Karpas-422 (cell line): ENCODE measurements around the gene BLMH. TPM values are rescaled to one million over a fixed set of nuclear protein-coding genes. Genes with fewer than 3 reads are reported as not detected.

Experiments used
- DNase-seq: peaks from one replicate; pipeline ENCODE4 v3.0.0-alpha.2; 2015
- H2AFZ ChIP-seq: fragments of 200-600 bp; sonication (generic); 2 replicates; pipeline ENCODE4 v1.6.1; 2014; ENCODE audit warnings: antibody characterized with exemption, low read length, mixed read lengths
- H3K27ac ChIP-seq: fragments of 200-600 bp; sonication (generic); 2 replicates; pipeline ENCODE4 v1.5.1; 2014; ENCODE audit warnings: mild to moderate bottlenecking, low read length, moderate library complexity
- H3K27me3 ChIP-seq: fragments of 200-600 bp; sonication (generic); 2 replicates; pipeline ENCODE4 v1.6.1; 2014; ENCODE audit warnings: low read length, mixed read lengths
- H3K36me3 ChIP-seq: fragments of 200-600 bp; sonication (generic); 2 replicates; pipeline ENCODE4 v1.6.1; 2014; ENCODE audit warnings: low read length, mixed read lengths; ENCODE audit not compliant: insufficient read depth
- H3K4me1 ChIP-seq: fragments of 200-600 bp; sonication (generic); 2 replicates; pipeline ENCODE4 v1.6.1; 2014; ENCODE audit warnings: mild to moderate bottlenecking, low read length, mixed read lengths
- H3K4me2 ChIP-seq: fragments of 200-600 bp; sonication (generic); 2 replicates; pipeline ENCODE4 v1.6.1; 2014; ENCODE audit warnings: low read length, low read depth, mild to moderate bottlenecking; ENCODE audit not compliant: poor library complexity, severe bottlenecking
- H3K4me3 ChIP-seq: fragments of 200-600 bp; sonication (generic); 2 replicates; pipeline ENCODE4 v1.5.1; 2014; ENCODE audit warnings: mild to moderate bottlenecking, antibody characterized with exemption, low read length, mixed read lengths
- H3K79me2 ChIP-seq: fragments of 200-600 bp; sonication (generic); 2 replicates; pipeline ENCODE4 v1.6.1; 2014; ENCODE audit warnings: mild to moderate bottlenecking, low read length, mixed read lengths
- H3K9ac ChIP-seq: fragments of 200-600 bp; sonication (generic); 2 replicates; pipeline ENCODE4 v1.6.0; 2014; ENCODE audit warnings: low read length
- H3K9me2 ChIP-seq: fragments of 200-600 bp; sonication (generic), shearing (Covaris generic); replicated peaks from 2 replicates; pipeline ENCODE4 v1.6.0; 2014; ENCODE audit warnings: mild to moderate bottlenecking, low read length, moderate library complexity; ENCODE audit not compliant: insufficient read depth
- H3K9me3 ChIP-seq: fragments of 300-700, 200-600 bp; sonication (generic); 2 replicates; pipeline ENCODE4 v1.6.1; 2014; ENCODE audit warnings: low read length, mixed read lengths
- H4K20me1 ChIP-seq: fragments of 200-600 bp; sonication (generic); 2 replicates; pipeline ENCODE4 v1.6.1; 2014; ENCODE audit warnings: mild to moderate bottlenecking, antibody characterized with exemption, low read length, low read depth; ENCODE audit not compliant: insufficient read depth
- total RNA-seq: library from RNA; depleted of rRNA; stranded (reverse); fragments of >200 nt; shearing (Covaris generic); gene quantifications from 2 replicates; pipeline ENCODE4 v1.2.3, GENCODE V29; 2014; ENCODE audit warnings: low replicate concordance

Gene BLMH
- total RNA-seq, 1 experiment from 2014 or later = 47.5 TPM

GRCh38 chr17:30332057-30332542 is 40.4 kb upstream of the BLMH start:
- Histone ChIP-seq H3K79me2 (no peaks in the 10 kb centered on the region), H3K27ac (peak overlapping the region; percentile 89), H3K9me3 (no peaks in the 10 kb centered on the region), H3K4me1 (peaks cover 25% of the 10 kb centered on the region), H3K36me3 (no peaks in the 10 kb centered on the region), H3K4me2 (peak overlapping the region; percentile 67), H3K9me2 (no peaks in the 10 kb centered on the region), H3K9ac (peak overlapping the region; percentile 43), H2AFZ (peak overlapping the region; percentile 49), H3K4me3 (peak overlapping the region; percentile 31; the same call in 1 of the 2 replicates), H3K27me3 (no peaks in the 10 kb centered on the region), H4K20me1 (no peaks in the 10 kb centered on the region)
- peak; percentile 76 for DNase-seq

GRCh38 chr17:30326809-30327208 is 35.1 kb upstream of the BLMH start:
- peak overlapping the region; percentile 52 for H2AFZ ChIP-seq
- peak overlapping the region; percentile 74 for H3K4me2 ChIP-seq
- no peak overlapping the region for H3K9ac ChIP-seq
- peak overlapping the region; percentile 97 for H3K27ac ChIP-seq
- no peaks in the 10 kb centered on the region for H3K79me2 ChIP-seq
- DNase-seq = no peak
- H3K9me3 ChIP-seq = no peaks in the 10 kb centered on the region
- no peak overlapping the region for H3K4me3 ChIP-seq
- H4K20me1 ChIP-seq = no peaks in the 10 kb centered on the region
- no peaks in the 10 kb centered on the region for H3K36me3 ChIP-seq
- no peaks in the 10 kb centered on the region for H3K9me2 ChIP-seq
- H3K4me1 ChIP-seq = peaks cover 59% of the 10 kb centered on the region
- no peaks in the 10 kb centered on the region for H3K27me3 ChIP-seq

- H3K4me3 ChIP-seq = peak overlapping the region; percentile 36; the same call in 1 of the 2 replicates
- H4K20me1 ChIP-seq = no peaks in the 10 kb centered on the region
- no peaks in the 10 kb centered on the region for H3K9me3 ChIP-seq
- 0 out of 2 replicates have a peak overlapping the region, but pooled peaks have one; percentile 90 for H2AFZ ChIP-seq
- H3K9me2 ChIP-seq = no peaks in the 10 kb centered on the region
- peak; percentile 49 for DNase-seq
- no peaks in the 10 kb centered on the region for H3K27me3 ChIP-seq
- peak overlapping the region; percentile 74 for H3K4me2 ChIP-seq
- peak overlapping the region; percentile 63 for H3K9ac ChIP-seq
- H3K36me3 ChIP-seq = no peaks in the 10 kb centered on the region
- H3K79me2 ChIP-seq = no peaks in the 10 kb centered on the region
- peaks cover 68% of the 10 kb centered on the region for H3K4me1 ChIP-seq
- peak overlapping the region; percentile 97 for H3K27ac ChIP-seq
These were observed 33.0 kb upstream of the BLMH start for GRCh38 chr17:30324723-30325122.

- H3K4me2 ChIP-seq = peak overlapping the region; percentile 74
- H4K20me1 ChIP-seq = no peaks in the 10 kb centered on the region
- peak overlapping the region; percentile 63 for H3K9ac ChIP-seq
- peak overlapping the region; percentile 54 for H3K4me3 ChIP-seq
- H2AFZ ChIP-seq = no peak overlapping the region
- H3K9me3 ChIP-seq = no peaks in the 10 kb centered on the region
- H3K27ac ChIP-seq = peak overlapping the region; percentile 97
- H3K79me2 ChIP-seq = no peaks in the 10 kb centered on the region
- peaks cover 73% of the 10 kb centered on the region for H3K4me1 ChIP-seq
- no peaks in the 10 kb centered on the region for H3K9me2 ChIP-seq
- H3K36me3 ChIP-seq = no peaks in the 10 kb centered on the region
- no peaks in the 10 kb centered on the region for H3K27me3 ChIP-seq
- DNase-seq = peak; percentile 92
These were observed 32.2 kb upstream of the BLMH start for GRCh38 chr17:30323895-30324319.

GRCh38 chr17:30323262-30323894 is 31.6 kb upstream of the BLMH start:
- Histone ChIP-seq H3K79me2 (no peaks in the 10 kb centered on the region), H3K4me1 (peaks cover 78% of the 10 kb centered on the region), H4K20me1 (no peaks in the 10 kb centered on the region), H3K4me3 (peak overlapping the region; percentile 54), H3K9me3 (no peaks in the 10 kb centered on the region), H3K9me2 (no peaks in the 10 kb centered on the region), H3K27ac (peak overlapping the region; percentile 97), H3K4me2 (peak overlapping the region; percentile 74), H2AFZ (no peak overlapping the region), H3K9ac (peak overlapping the region; percentile 63), H3K36me3 (no peaks in the 10 kb centered on the region), H3K27me3 (no peaks in the 10 kb centered on the region)
- DNase-seq = peak; percentile 96

- Histone ChIP-seq H3K4me1 (peaks cover 82% of the 10 kb centered on the region), H4K20me1 (no peaks in the 10 kb centered on the region), H3K9me2 (no peaks in the 10 kb centered on the region), H3K79me2 (no peaks in the 10 kb centered on the region), H3K9ac (no peak overlapping the region), H3K4me2 (no peak overlapping the region), H3K27me3 (no peaks in the 10 kb centered on the region), H3K27ac (peak overlapping the region; percentile 97), H2AFZ (no peak overlapping the region; the same call in 1 of the 2 replicates), H3K36me3 (no peaks in the 10 kb centered on the region), H3K4me3 (no peak overlapping the region), H3K9me3 (no peaks in the 10 kb centered on the region)
- DNase-seq = peak; percentile 47
These were observed 29.6 kb upstream of the BLMH start for GRCh38 chr17:30321314-30321713.

- no peak for DNase-seq
- Histone ChIP-seq H3K4me3 (no peak overlapping the region), H3K36me3 (no peaks in the 10 kb centered on the region), H3K27me3 (no peaks in the 10 kb centered on the region), H3K4me2 (no peak overlapping the region), H3K27ac (no peak overlapping the region), H3K79me2 (no peaks in the 10 kb centered on the region), H3K9me2 (no peaks in the 10 kb centered on the region), H4K20me1 (no peaks in the 10 kb centered on the region), H3K4me1 (peaks cover 62% of the 10 kb centered on the region), H3K9ac (no peak overlapping the region), H3K9me3 (no peaks in the 10 kb centered on the region), H2AFZ (no peak overlapping the region)
These were observed 26.4 kb upstream of the BLMH start for GRCh38 chr17:30318155-30318554.

GRCh38 chr17:30316736-30317135 is 25.0 kb upstream of the BLMH start:
- DNase-seq = no peak
- H3K9ac ChIP-seq = no peak overlapping the region
- no peaks in the 10 kb centered on the region for H3K36me3 ChIP-seq
- peaks cover 48% of the 10 kb centered on the region for H3K4me1 ChIP-seq
- H3K4me3 ChIP-seq = no peak overlapping the region
- no peaks in the 10 kb centered on the region for H3K9me2 ChIP-seq
- no peak overlapping the region for H3K4me2 ChIP-seq
- H3K27me3 ChIP-seq = no peaks in the 10 kb centered on the region
- no peaks in the 10 kb centered on the region for H3K79me2 ChIP-seq
- H3K9me3 ChIP-seq = no peaks in the 10 kb centered on the region
- H4K20me1 ChIP-seq = no peaks in the 10 kb centered on the region
- no peak overlapping the region for H3K27ac ChIP-seq
- no peak overlapping the region for H2AFZ ChIP-seq
